Heart left ventricle (tissue), 16 donors: ENCODE data around the gene PDE1A. TPM values are rescaled to one million over a fixed set of nuclear protein-coding genes. Genes with fewer than 3 reads are reported as not detected.

Experiments used
- ATAC-seq, 4 donors: fragments of 200-7000 bp; cut with Tn5 transposase; one replicate each; pipeline ENCODE4 v1.9.1; 2020 to 2022; ENCODE audit warnings: moderate library complexity in 4 of 4, mild to moderate bottlenecking in 3 of 4, moderate number of reproducible peaks in 1 of 4
- DNase-seq, 5 donors: peaks; one replicate each; pipeline ENCODE4 v3.0.0-alpha.2; 2020
- H3K27ac ChIP-seq, 12 donors: fragments of 200-600 bp; sonication (generic) in 4 of 12; one replicate each; pipeline versions ENCODE4 v1.5.0 to v1.8.0; 2016 to 2022; ENCODE audit warnings: mild to moderate bottlenecking in 2 of 12
- H3K27me3 ChIP-seq, 9 donors: fragments of 200-600 bp; sonication (generic) in 2 of 9; one replicate each; pipeline versions ENCODE4 v1.5.1 to v1.8.0; 2016 to 2022; ENCODE audit warnings: mild to moderate bottlenecking in 3 of 9
- H3K36me3 ChIP-seq, 9 donors: fragments of 200-600 bp; sonication (generic) in 2 of 9; one replicate each; pipeline versions ENCODE4 v1.5.0 to v1.8.0; 2018 to 2022; ENCODE audit warnings: mild to moderate bottlenecking in 2 of 9
- H3K4me1 ChIP-seq, 12 donors: fragments of 200-600 bp; sonication (generic) in 4 of 12; one replicate each; pipeline versions ENCODE4 v1.5.0 to v1.8.0; 2016 to 2022; ENCODE audit warnings: mild to moderate bottlenecking in 3 of 12
- H3K4me3 ChIP-seq, 12 donors: fragments of 200-600 bp; sonication (generic) in 4 of 12; one replicate each; pipeline versions ENCODE4 v1.5.0 to v1.8.0; 2017 to 2022; ENCODE audit warnings: mild to moderate bottlenecking in 9 of 12, moderate library complexity in 4 of 12
- H3K9me3 ChIP-seq, 12 donors: fragments of 200-600 bp; sonication (generic) in 4 of 12; one replicate each; pipeline versions ENCODE4 v1.5.0 to v1.8.0; 2016 to 2022; ENCODE audit warnings: mild to moderate bottlenecking in 1 of 12
- CTCF ChIP-seq, 12 donors: fragments of 200-600 bp; sonication (generic) in 4 of 12; IDR thresholded peaks; one replicate each; pipeline versions ENCODE4 v1.5.0 to v1.8.0; 2018 to 2022; ENCODE audit warnings: antibody characterized with exemption in 12 of 12, mild to moderate bottlenecking in 5 of 12
- POLR2A ChIP-seq, 2 donors: fragments of 450-650 bp; IDR thresholded peaks; one replicate each; pipeline ENCODE4 v1.6.1; 2017; ENCODE audit warnings: antibody characterized with exemption in 2 of 2, mild to moderate bottlenecking in 2 of 2, moderate library complexity in 2 of 2
- WGBS, 4 donors: extraction: QIAGEN DNeasy Blood & Tissue Kit in 2 of 4; methylation state at CpG; one replicate each; pipeline versions ENCODE4 v1.1.5 to v1.1.7; 2013 to 2018; 5-methylcytosine and 5-hydroxymethylcytosine counted together
- intact Hi-C, 10 donors: fragments of 100-400 bp; cut with DNase I; formaldehyde crosslinking; loops; one replicate each; pipeline versions ENCODE4 v1.11.1 to v1.14.2; 2022
- polyA plus RNA-seq, 2 donors: library from polyadenylated mRNA; stranded (reverse); fragments of 200-250 nt; gene quantifications; one replicate each; pipeline ENCODE4 v1.2.3, GENCODE V29; 2013
- total RNA-seq, 9 donors: library from RNA; depleted of rRNA in 2 of 9; stranded (reverse); fragments of >200 nt in 2 of 9; fragmentation: NEBNext Ultra II Directional in 3 of 9; extraction: Animal tissue kit (Norgen Biotek cat#: 25700) in 3 of 9; gene quantifications; one replicate each; pipeline versions ENCODE4 v1.1.0 to v1.2.4, GENCODE V29; 2016 to 2023
- donor health status: ischemic (EF 13 %, LVEDD 7.1; RV severe dilation, severe dysfunction).
- donor health status: healthy with polysubstance abuse.
- donor health status: DM: no; HTN: yes; CAD: no.
- donor health status: DM: no; HTN: no; CAD: no.
- donor health status: ischemic (EF 25% LVEDD 6.9; RV normal size, moderate dysfunction).
- donor health status: ischemic (EF 25% LVEDD 5.7; RV mildly dilated, moderate dysfunction).
- donor health status: healthy.
- donor health status: DM: yes; HTN: yes; CAD: no.
- donor health status: ischemic (EF 35%, LVEDD 5.7; RV mildly dilated, moderate dysfunction).
- donor health status: nonischemic (EF 11% LVEDD 7.7; RV severe dilation, severe dysfunction).
- donor health status: DM: yes; HTN: yes; CAD: no.
- donor health status: PGD.
- donor health status: ischemic (EF 29% LVEDD 5.4; RV normal size, mild dysfunction).
- donor health status: nonischemic (EF 23%, LVEDD 6.1; RV moderate dilation, normal function).

The PDE1A gene
- total and polyA plus RNA-seq, 11 donors = 2.5 to 25.5 (median 5.5) TPM

GRCh38 chr2:182355815-182356214, 71.0 kb downstream of the PDE1A start:
- Histone ChIP-seq H3K4me3 (no peak overlapping the region), H3K36me3 (no peaks in the 10 kb centered on the region), H3K27me3 (no peaks in the 10 kb centered on the region), H3K27ac (no peak overlapping the region), H3K4me1 (peaks cover 0 to 23% (median 6%) of the 10 kb centered on the region in 12 donors), H3K9me3 (no peaks in the 10 kb centered on the region)
- WGBS, 4 donors = 73 to 80% (median 78%) methylated on average over 1 of the region's 1 CpG
- ATAC-seq (no peak), DNase-seq (no peak)
- intact Hi-C loops = no loop called here
- no peak for TF ChIP-seq POLR2A (IDR thresholded peaks at IDR 0.05)

GRCh38 chr2:182351427-182351826, 75.4 kb downstream of the PDE1A start:
- DNase-seq (no peak), ATAC-seq (no peak)
- Histone ChIP-seq H3K4me1 (peaks cover 0 to 18% (median 0%) of the 10 kb centered on the region in 12 donors), H3K36me3 (no peaks in the 10 kb centered on the region), H3K9me3 (no peaks in the 10 kb centered on the region), H3K27ac (no peak overlapping the region), H3K27me3 (no peaks in the 10 kb centered on the region), H3K4me3 (no peak overlapping the region)
- WGBS, 4 donors = 84 to 92% (median 89%) methylated on average over 4 of the region's 4 CpGs
- intact Hi-C loops = no loop called here
- TF ChIP-seq POLR2A (IDR thresholded peaks at IDR 0.05) (no peak), CTCF (IDR thresholded peaks at IDR 0.05) (no peak)

- no peaks in the 10 kb centered on the region for H3K36me3 ChIP-seq
- H3K27ac ChIP-seq = no peak overlapping the region
- DNase-seq = no peak
- intact Hi-C loops = no loop called here
- TF ChIP-seq POLR2A (IDR thresholded peaks at IDR 0.05) (no peak), CTCF (IDR thresholded peaks at IDR 0.05) (no peak)
- 65 to 69% (median 67%) methylated on average over 2 of the region's 2 CpGs for WGBS, 4 donors
- no peak for ATAC-seq
- H3K4me3 ChIP-seq = no peak overlapping the region
- H3K9me3 ChIP-seq = no peaks in the 10 kb centered on the region
- peaks cover 0 to 14% (median 0%) of the 10 kb centered on the region in 12 donors for H3K4me1 ChIP-seq
- no peaks in the 10 kb centered on the region for H3K27me3 ChIP-seq
Measured at GRCh38 chr2:182349268-182349667, 77.6 kb downstream of the PDE1A start.

- 85 to 91% (median 88%) methylated on average over 3 of the region's 3 CpGs for WGBS, 4 donors
- Histone ChIP-seq H3K4me1 (peaks cover 0 to 8% (median 0%) of the 10 kb centered on the region in 12 donors), H3K4me3 (no peak overlapping the region), H3K9me3 (no peaks in the 10 kb centered on the region), H3K36me3 (no peaks in the 10 kb centered on the region), H3K27me3 (no peaks in the 10 kb centered on the region), H3K27ac (no peak overlapping the region)
- intact Hi-C loops = no loop called here
- DNase-seq (no peak), ATAC-seq (no peak)
- TF ChIP-seq CTCF (IDR thresholded peaks at IDR 0.05) = no peak
- TF ChIP-seq POLR2A (IDR thresholded peaks at IDR 0.05) = no peak
Measured at GRCh38 chr2:182345384-182345783, 81.5 kb downstream of the PDE1A start.
